Upper lobe of left lung (tissue), 6 donors: Measurements from ENCODE around the gene PKP1. TPM values are rescaled to one million over a fixed set of nuclear protein-coding genes. Genes with fewer than 3 reads are reported as not detected.

Experiments
- ATAC-seq, 2 donors: fragments of 200-7000 bp; cut with Tn5 transposase; one replicate each; pipeline ENCODE4 v1.9.1; 2022; ENCODE audit warnings: mild to moderate bottlenecking in 2 of 2, moderate library complexity in 2 of 2; ENCODE audit not compliant: low FRiP score in 2 of 2
- DNase-seq, 2 donors: peaks; one replicate each; pipeline ENCODE4 v3.0.0-alpha.2; 2019 to 2020
- H3K27ac ChIP-seq, 4 donors: fragments of 200-600 bp; sonication (generic); one replicate each; pipeline ENCODE4 v1.5.1; 2016 to 2019
- H3K27me3 ChIP-seq, 4 donors: fragments of 200-600 bp; sonication (generic); one replicate each; pipeline ENCODE4 v1.5.1; 2017 to 2019
- H3K36me3 ChIP-seq, 4 donors: fragments of 200-600 bp; sonication (generic); one replicate each; pipeline ENCODE4 v1.5.1; 2016 to 2019
- H3K4me1 ChIP-seq, 4 donors: fragments of 200-600 bp; sonication (generic); one replicate each; pipeline ENCODE4 v1.5.1; 2018 to 2019
- H3K4me3 ChIP-seq, 4 donors: fragments of 200-600 bp; sonication (generic); one replicate each; pipeline ENCODE4 v1.5.1; 2017 to 2019; ENCODE audit warnings: mild to moderate bottlenecking in 2 of 4, moderate library complexity in 1 of 4
- H3K9me3 ChIP-seq, 4 donors: fragments of 200-600 bp; sonication (generic); one replicate each; pipeline ENCODE4 v1.5.1; 2018 to 2019
- CTCF ChIP-seq, 6 experiments: fragments of 450-650 bp in 4 of 6; fragments of 200-600 bp in 2 of 6; sonication (generic) in 2 of 6; IDR thresholded peaks; one replicate each; pipeline ENCODE4 v1.5.1; 2016 to 2019; ENCODE audit warnings: antibody characterized with exemption in 6 of 6
- EP300 ChIP-seq, 4 donors: sonication (generic); formaldehyde crosslinking; IDR thresholded peaks; one replicate each; pipeline ENCODE4 v1.5.1; 2017; ENCODE audit warnings: antibody characterized with exemption in 4 of 4, control low read depth in 2 of 4
- POLR2A ChIP-seq, 4 donors: fragments of 450-650 bp; IDR thresholded peaks; one replicate each; pipeline ENCODE4 v1.5.1; 2016 to 2017; ENCODE audit warnings: antibody characterized with exemption in 4 of 4, mild to moderate bottlenecking in 2 of 4
- POLR2AphosphoS5 ChIP-seq, 2 donors: sonication (generic); formaldehyde crosslinking; IDR thresholded peaks; one replicate each; pipeline ENCODE4 v1.5.1; 2017; ENCODE audit warnings: antibody characterized with exemption in 2 of 2
- WGBS, 2 donors: methylation state at CpG; one replicate each; pipeline ENCODE4 v1.1.5; 2017 to 2018; 5-methylcytosine and 5-hydroxymethylcytosine counted together
- total RNA-seq, 6 donors: library from RNA; depleted of rRNA in 4 of 6; stranded (reverse); fragments of >200 nt in 4 of 6; gene quantifications; one replicate each; pipeline versions ENCODE4 v1.1.0 to v1.2.1, GENCODE V29; 2016 to 2021
- donor health status: DM: no; HTN: no; CAD: no; lungs with moderate emphysema.
- donor health status: DM: no; HTN: yes; CAD: no; lungs with severe emphysema.

The PKP1 gene
- total RNA-seq, 6 donors from 2014 or later = 0.86 to 4.9 (median 2.5) TPM

DNA sequence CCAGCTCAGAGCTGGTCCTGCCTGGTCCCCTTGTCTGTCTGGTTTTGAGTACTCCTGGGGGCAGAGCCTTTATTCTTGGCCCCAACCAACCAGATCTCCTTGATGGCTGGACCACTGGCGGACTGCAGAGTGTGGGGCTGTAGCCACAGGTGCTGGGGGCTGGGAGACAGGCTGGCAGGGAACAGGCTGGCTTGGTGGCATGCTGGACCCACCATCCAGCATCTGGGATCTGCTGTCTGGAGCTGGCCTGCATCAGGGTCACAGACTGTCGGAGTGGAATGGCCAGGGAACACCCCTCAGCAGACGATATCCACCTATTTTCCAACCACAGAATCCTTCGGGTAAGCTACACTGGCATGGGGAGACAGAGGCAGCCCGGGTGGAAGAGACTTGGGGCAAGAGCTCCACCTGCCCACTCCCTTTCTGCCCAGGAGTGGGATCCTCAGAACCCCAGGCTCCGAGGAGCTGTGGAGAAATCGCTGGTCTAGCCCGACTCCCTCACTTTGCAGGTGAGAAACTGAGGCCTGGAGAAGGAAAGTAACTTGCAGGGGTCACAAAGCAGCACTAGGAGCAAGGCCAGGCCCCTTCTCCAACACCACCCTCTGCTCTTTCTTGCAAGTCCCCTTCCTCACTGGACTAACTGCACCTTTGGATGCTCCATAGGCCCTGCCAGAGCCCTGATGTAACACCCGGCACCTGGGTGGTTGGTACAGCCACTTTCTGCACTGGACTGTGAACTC lies 53.6 kb downstream of the PKP1 start:
- H3K27me3 ChIP-seq = no peaks in the 10 kb centered on the region
- peaks cover 0 to 5% (median 0%) of the 10 kb centered on the region in 4 donors for H3K9me3 ChIP-seq
- 95 to 96% methylated on average over 6 to 9 of the region's 9 CpGs for WGBS, 2 donors
- no peak for TF ChIP-seq POLR2A (IDR thresholded peaks at IDR 0.05)
- no peak for TF ChIP-seq POLR2AphosphoS5 (IDR thresholded peaks at IDR 0.05)
- no peak for TF ChIP-seq CTCF (IDR thresholded peaks at IDR 0.05)
- TF ChIP-seq EP300 (IDR thresholded peaks at IDR 0.05) = no peak
- H3K4me1 ChIP-seq = peaks cover 0 to 3% (median 0%) of the 10 kb centered on the region in 4 donors
- H3K4me3 ChIP-seq = no peak overlapping the region
- ATAC-seq (no peak), DNase-seq (no peak)
- no peak overlapping the region for H3K27ac ChIP-seq
- H3K36me3 ChIP-seq = no peaks in the 10 kb centered on the region

DNA sequence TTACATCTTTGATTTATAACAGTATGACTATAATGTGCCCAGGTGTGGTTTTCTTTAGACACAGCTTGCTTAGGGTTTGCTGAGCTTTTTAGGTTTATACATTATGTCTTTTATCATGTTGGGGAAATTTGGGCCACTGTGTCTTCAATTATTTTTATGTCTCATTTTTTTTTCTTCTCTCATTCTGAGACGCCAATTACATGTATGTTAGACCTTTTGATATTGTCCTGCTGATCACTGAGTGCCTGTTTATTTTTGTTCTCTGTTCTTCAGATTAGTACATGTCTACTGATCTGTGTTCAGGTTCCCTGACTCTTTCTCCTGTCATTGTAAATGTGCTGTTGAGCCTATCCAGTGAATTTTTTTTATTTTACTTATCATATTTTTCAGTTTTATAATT lies 58.1 kb downstream of the PKP1 start:
- no peak for TF ChIP-seq POLR2A (IDR thresholded peaks at IDR 0.05)
- no peak for TF ChIP-seq EP300 (IDR thresholded peaks at IDR 0.05)
- no peak for TF ChIP-seq POLR2AphosphoS5 (IDR thresholded peaks at IDR 0.05)
- TF ChIP-seq CTCF (IDR thresholded peaks at IDR 0.05) = no peak
- Histone ChIP-seq H3K27ac (no peak overlapping the region), H3K27me3 (no peaks in the 10 kb centered on the region), H3K36me3 (no peaks in the 10 kb centered on the region), H3K9me3 (peaks cover 0 to 5% (median 0%) of the 10 kb centered on the region in 4 donors), H3K4me3 (no peak overlapping the region), H3K4me1 (peaks cover 0 to 3% (median under 1%) of the 10 kb centered on the region in 4 donors)
- DNase-seq = no peak
- 79 to 90% methylated on average over 1 of the region's 1 CpG for WGBS, 2 donors
- ATAC-seq = no peak

- Histone ChIP-seq H3K9me3 (peaks cover 0 to 5% (median 0%) of the 10 kb centered on the region in 4 donors), H3K27ac (no peak overlapping the region), H3K27me3 (peaks cover 0 to 3% (median 0%) of the 10 kb centered on the region in 4 donors), H3K36me3 (no peaks in the 10 kb centered on the region), H3K4me3 (no peak overlapping the region), H3K4me1 (peaks cover 3 to 8% (median 6%) of the 10 kb centered on the region in 4 donors)
- no peak for TF ChIP-seq CTCF (IDR thresholded peaks at IDR 0.05)
- TF ChIP-seq EP300 (IDR thresholded peaks at IDR 0.05) = no peak
- no peak for TF ChIP-seq POLR2A (IDR thresholded peaks at IDR 0.05)
- TF ChIP-seq POLR2AphosphoS5 (IDR thresholded peaks at IDR 0.05) = no peak
- ATAC-seq = no peak
- no peak for DNase-seq
- 80 to 81% methylated on average over 7 of the region's 7 CpGs for WGBS, 2 donors
Observed at GRCh38 chr1:201344206-201345080, 61.1 kb downstream of the PKP1 start.

DNA sequence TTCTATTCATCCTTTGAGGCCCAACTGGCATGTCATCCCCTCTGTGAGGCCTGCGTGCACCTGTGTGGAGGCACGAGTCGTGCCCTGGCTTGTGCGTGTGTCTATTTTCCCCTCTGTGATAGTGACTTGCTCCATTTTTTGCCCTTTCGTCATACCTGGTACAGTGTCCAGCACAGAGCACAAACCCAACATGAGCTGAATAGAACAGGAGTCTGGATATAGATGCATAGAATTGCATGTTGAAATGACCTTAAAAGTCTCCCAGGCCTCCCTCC lies 61.7 kb downstream of the PKP1 start:
- 94 to 95% methylated on average over 5 of the region's 5 CpGs for WGBS, 2 donors
- Histone ChIP-seq H3K4me3 (no peak overlapping the region), H3K4me1 (peaks cover 3 to 9% (median 6%) of the 10 kb centered on the region in 4 donors), H3K27ac (no peak overlapping the region), H3K27me3 (peaks cover 0 to 3% (median 0%) of the 10 kb centered on the region in 4 donors), H3K36me3 (no peaks in the 10 kb centered on the region), H3K9me3 (peaks cover 0 to 5% (median 0%) of the 10 kb centered on the region in 4 donors)
- no peak for ATAC-seq
- TF ChIP-seq POLR2AphosphoS5 (IDR thresholded peaks at IDR 0.05) = no peak
- TF ChIP-seq POLR2A (IDR thresholded peaks at IDR 0.05) = no peak
- no peak for TF ChIP-seq EP300 (IDR thresholded peaks at IDR 0.05)
- TF ChIP-seq CTCF (IDR thresholded peaks at IDR 0.05) = no peak
- DNase-seq = no peak
